Measurements from ENCODE around the gene ANGPTL8. TPM values are rescaled to one million over a fixed set of nuclear protein-coding genes. Genes with fewer than 3 reads are reported as not detected.

The ANGPTL8 gene
- total RNA-seq, 1 donor from 2014 or later: 202 TPM

GRCh38 chr19:11234486-11235075, 4.8 kb upstream of the ANGPTL8 start:
- DNase-seq (ENCODE audit: low spot score): no peak
- ATAC-seq: no peak

- peak; percentile 58 for ATAC-seq
Observed at GRCh38 chr19:11236324-11237301, 2.8 kb upstream of the ANGPTL8 start.

GRCh38 chr19:11237321-11237720, 2.1 kb upstream of the ANGPTL8 start:
- DNase-seq (ENCODE audit: low spot score) (no peak), ATAC-seq (peak; percentile 4)

More at GRCh38 chr19:11236324-11237301, 2.8 kb upstream of the ANGPTL8 start:
- DNase-seq (ENCODE audit: low spot score): peak; percentile 99

- DNase-seq (ENCODE audit: low spot score): no peak
- ATAC-seq: no peak
Observed at GRCh38 chr19:11238041-11238440, 1.4 kb upstream of the ANGPTL8 start.

- peak; percentile 0 for ATAC-seq
- DNase-seq (ENCODE audit: low spot score): peak; percentile 79
Observed at GRCh38 chr19:11238781-11239376, 540 bp upstream of the ANGPTL8 start.

- DNase-seq (ENCODE audit: low spot score): no peak
- ATAC-seq: no peak
Observed at GRCh38 chr19:11240008-11240444, 607 bp downstream of the ANGPTL8 start.

- no peak for DNase-seq (ENCODE audit: low spot score)
- ATAC-seq: no peak
Observed at GRCh38 chr19:11242025-11242424, 2.6 kb downstream of the ANGPTL8 start.

- ATAC-seq: peak; percentile 76
- DNase-seq (ENCODE audit: low spot score): peak; percentile 99
Observed at GRCh38 chr19:11242864-11243797, 3.7 kb downstream of the ANGPTL8 start.

- ATAC-seq (no peak), DNase-seq (ENCODE audit: low spot score) (no peak)
Observed at GRCh38 chr19:11243798-11244169, 4.4 kb downstream of the ANGPTL8 start.

- DNase-seq (ENCODE audit: low spot score) (no peak), ATAC-seq (no peak)
Observed at GRCh38 chr19:11244846-11245589, 5.6 kb downstream of the ANGPTL8 start.

- no peak for ATAC-seq
- DNase-seq (ENCODE audit: low spot score): no peak
Observed at GRCh38 chr19:11246941-11247340, 7.5 kb downstream of the ANGPTL8 start.

- peak; percentile 60 for DNase-seq (ENCODE audit: low spot score)
- no peak for ATAC-seq
Observed at GRCh38 chr19:11247391-11247790, 8.0 kb downstream of the ANGPTL8 start.

GRCh38 chr19:11247934-11248333, 8.5 kb downstream of the ANGPTL8 start:
- DNase-seq (ENCODE audit: low spot score) (no peak), ATAC-seq (no peak)

GRCh38 chr19:11248852-11249251, 9.4 kb downstream of the ANGPTL8 start:
- ATAC-seq: no peak
- no peak for DNase-seq (ENCODE audit: low spot score)

GRCh38 chr19:11251217-11251616, 11.8 kb downstream of the ANGPTL8 start:
- ATAC-seq: no peak
- no peak for DNase-seq (ENCODE audit: low spot score)

GRCh38 chr19:11251650-11252314, 12.4 kb downstream of the ANGPTL8 start:
- no peak for ATAC-seq
- no peak for DNase-seq (ENCODE audit: low spot score)

GRCh38 chr19:11252665-11253355, 13.4 kb downstream of the ANGPTL8 start:
- DNase-seq (ENCODE audit: low spot score): no peak
- ATAC-seq: peak; percentile 36

GRCh38 chr19:11254666-11255065, 15.2 kb downstream of the ANGPTL8 start:
- ATAC-seq (peak; percentile 53), DNase-seq (ENCODE audit: low spot score) (no peak)

GRCh38 chr19:11256189-11256588, 16.8 kb downstream of the ANGPTL8 start:
- ATAC-seq (peak; percentile 43), DNase-seq (ENCODE audit: low spot score) (no peak)

Measured in left lobe of liver (tissue), 2 donors.